ENCODE results near the gene PDGFRB.

PDGFRB gene

DNA sequence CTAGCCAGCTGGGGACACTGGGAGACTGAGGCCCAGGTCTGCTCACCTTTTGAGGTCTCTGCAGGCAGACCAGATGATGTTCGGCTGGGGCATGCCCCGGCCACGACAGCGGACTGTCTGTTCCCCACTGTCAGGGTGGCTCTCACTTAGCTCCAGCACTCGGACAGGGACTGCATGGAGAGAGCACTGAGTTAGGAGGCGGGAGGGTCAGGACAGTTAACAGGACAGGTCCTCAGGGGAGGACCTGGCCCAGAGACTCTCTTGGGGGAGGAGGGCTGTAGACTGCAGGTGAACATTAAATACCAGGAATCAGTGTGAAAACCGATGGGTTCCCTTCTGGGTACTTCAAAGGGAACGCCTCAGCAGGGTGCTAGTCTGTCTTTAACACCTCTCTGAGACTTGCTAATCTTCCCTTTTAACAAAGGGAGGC is 25.1 kb downstream of the PDGFRB start:
- DNase-seq (ENCODE audit: low read depth in 2 of 2) = no peak

DNA sequence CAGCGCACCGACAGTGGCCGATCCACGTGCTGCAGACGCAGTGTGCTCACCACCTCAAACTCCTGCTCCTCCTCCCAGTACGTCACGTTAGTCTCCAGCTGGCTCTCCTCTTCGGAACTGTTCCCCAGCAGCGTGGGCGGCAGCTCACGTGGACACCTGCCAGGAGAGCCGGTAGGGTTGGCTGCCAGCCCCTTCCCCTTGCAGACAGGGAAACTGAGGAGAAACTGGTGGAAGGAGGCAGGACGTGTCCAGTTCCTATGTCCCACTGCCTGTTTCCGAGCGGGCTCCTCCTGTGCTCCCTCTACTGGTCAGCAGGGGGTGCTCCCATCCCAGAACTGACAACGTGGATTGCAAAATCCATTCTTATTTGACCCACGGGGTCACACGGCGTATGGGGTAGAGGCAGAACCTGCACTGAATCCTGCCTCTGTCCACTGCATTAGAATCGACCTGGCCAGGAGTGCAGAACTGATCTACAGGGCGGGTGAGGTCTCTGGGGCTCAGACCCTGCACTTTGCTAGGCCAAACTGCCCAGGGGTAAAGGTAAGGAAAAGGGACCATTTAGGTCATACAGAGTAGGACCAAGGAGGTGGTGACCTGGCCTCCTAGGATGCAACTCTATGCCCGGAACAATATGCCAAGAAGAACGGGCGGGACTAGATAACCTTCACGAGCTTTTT is 25.7 kb downstream of the PDGFRB start:
- DNase-seq (ENCODE audit: low read depth in 2 of 2) = no peak

DNA sequence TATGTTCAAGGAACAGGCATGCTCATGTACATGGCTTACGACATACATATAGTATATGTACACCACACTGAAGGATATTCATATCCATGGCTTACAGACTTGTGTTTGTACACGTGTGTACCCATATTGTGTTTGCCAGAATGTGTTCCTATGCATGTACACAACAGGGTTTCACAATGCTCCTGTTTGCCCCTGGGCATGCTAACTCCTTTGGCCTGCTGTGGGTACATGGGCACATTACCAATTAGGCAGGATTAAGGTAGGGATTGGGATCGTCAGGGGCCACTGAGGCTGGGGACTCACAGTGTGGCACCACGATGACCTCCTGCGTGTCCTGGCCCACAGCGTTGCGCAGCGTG is 26.2 kb downstream of the PDGFRB start:
- DNase-seq (ENCODE audit: low read depth in 2 of 2) = no peak

DNA sequence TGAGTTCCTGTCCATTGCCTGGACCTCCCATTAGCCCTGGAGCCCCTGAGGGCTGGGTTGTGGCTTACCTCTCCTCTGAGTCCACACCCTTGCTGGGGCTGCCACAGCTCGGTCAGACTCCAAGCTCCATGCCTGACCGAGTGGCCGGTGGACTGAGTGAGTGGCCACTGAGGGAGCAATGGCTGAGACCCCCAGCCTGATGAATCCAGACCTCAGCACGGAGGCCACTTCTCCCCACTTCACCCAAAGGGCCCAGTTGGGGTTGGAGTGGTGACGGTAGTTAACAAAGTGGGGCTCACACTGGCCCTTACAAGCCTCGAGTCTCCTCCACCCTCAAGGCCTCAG is 28.8 kb downstream of the PDGFRB start:
- DNase-seq (ENCODE audit: low read depth in 2 of 2) = no peak

DNA sequence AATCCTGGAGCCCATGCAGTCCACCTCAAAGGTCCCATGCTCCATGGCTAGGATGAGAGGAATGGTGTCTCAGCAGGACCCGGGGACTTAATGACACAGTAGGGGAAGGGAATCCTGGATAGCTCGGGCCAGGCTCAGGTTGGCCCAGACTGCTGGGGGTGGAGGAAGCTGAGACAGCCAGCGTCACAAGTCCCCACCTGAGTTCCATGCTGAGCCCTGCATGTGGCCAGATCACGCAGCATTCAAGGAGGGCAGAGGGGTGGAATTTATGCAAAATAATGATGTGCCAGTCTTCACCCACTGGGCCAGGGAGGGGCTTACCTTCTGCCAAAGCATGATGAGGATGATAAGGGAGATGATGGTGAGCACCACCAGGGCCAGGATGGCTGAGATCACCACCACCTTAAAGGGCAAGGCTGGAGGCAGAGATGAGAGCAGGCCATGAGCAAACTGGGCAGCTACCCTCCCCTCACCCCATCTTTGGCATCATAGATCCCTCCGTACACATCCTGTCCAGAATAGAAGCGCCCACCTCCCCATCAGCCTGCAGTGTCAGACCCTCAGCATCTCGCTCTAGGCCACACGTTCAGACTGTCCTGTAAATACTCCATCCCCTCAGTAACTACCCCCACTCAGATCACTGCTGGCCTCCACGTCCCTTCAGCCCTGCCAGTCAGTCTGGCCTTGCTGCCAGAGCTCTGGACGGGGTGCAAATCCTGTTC is 29.3 kb downstream of the PDGFRB start:
- DNase-seq (ENCODE audit: low read depth in 2 of 2) = no peak

DNA sequence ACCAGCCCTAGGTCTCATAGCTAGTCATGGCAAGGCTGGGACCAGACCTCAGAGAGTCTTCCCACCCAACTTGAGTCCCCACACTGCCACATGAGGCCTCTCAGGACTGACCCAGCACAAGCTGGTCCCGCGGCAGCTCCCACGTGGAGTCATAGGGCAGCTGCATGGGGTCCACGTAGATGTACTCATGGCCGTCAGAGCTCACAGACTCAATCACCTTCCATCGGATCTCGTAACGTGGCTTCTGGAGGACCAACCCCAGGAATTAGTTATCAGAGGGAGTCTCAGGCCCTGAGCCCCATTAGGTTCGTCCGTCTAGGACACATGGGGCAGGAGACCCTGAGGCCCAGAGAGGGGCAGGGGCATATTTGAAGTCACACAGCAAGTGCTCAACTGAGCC is 30.3 kb downstream of the PDGFRB start:
- no peak for DNase-seq (ENCODE audit: low read depth in 2 of 2)

DNA sequence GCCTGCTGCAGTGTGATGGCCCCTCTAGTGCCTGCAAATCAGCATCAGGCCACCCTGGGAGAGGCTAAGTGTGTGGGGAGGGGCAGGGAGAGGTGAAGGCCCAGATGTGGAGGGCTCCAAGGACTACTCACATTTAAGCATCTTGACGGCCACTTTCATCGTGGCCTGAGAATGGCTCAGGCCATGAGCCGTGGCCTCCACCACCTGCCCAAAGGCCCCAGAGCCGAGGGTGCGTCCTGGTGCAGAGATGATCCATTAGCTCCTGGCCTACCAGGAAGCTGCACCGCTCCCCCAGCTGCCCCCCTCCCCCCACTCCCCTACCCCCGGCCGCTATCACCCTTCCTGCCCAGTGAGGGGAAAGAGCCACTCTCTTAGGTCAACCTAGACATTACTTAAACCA is 31.0 kb downstream of the PDGFRB start:
- DNase-seq (ENCODE audit: low read depth in 2 of 2) = no peak

DNA sequence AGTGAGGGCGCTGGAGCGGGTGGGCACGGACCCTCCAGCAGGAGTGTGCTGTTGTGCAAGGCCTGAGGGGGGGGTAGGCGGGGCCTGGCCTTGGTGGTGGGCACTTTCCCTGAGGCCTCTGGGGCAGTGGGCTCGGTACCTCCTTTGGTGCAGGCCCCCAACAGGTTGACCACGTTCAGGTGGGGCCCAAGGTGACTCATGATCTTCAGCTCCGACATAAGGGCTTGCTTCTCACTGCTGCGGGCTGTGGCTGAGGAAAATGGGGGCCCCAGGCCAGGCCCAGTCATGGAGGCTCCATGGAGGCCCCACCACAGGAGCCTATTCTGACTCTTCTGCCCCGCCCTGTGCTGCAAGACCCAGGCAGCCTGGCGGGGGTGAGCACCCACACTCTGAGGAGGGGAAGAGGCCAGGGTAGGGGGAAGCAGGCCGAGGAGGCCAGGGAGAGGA is 31.5 kb downstream of the PDGFRB start:
- DNase-seq (ENCODE audit: low read depth in 2 of 2) = no peak

DNA sequence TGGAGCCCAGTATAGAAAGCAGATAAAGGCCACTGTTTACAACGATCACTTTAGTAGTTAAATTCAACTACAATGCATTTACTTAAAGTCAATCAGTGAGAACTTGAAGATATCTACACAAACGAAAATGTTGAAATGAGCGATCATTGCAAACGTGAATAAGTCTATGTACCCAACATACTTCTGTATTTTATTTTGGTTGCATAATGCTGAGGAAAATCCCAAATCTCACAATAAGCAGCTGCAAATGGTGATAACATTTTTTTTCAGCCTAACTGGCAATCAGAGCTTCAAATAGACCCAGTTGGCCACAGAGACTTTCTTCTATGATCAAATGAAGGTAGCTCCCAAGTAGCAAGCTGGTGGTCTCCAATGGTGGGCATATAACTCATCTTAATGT is 32.1 kb downstream of the PDGFRB start:
- no peak for DNase-seq (ENCODE audit: low read depth in 2 of 2)

DNA sequence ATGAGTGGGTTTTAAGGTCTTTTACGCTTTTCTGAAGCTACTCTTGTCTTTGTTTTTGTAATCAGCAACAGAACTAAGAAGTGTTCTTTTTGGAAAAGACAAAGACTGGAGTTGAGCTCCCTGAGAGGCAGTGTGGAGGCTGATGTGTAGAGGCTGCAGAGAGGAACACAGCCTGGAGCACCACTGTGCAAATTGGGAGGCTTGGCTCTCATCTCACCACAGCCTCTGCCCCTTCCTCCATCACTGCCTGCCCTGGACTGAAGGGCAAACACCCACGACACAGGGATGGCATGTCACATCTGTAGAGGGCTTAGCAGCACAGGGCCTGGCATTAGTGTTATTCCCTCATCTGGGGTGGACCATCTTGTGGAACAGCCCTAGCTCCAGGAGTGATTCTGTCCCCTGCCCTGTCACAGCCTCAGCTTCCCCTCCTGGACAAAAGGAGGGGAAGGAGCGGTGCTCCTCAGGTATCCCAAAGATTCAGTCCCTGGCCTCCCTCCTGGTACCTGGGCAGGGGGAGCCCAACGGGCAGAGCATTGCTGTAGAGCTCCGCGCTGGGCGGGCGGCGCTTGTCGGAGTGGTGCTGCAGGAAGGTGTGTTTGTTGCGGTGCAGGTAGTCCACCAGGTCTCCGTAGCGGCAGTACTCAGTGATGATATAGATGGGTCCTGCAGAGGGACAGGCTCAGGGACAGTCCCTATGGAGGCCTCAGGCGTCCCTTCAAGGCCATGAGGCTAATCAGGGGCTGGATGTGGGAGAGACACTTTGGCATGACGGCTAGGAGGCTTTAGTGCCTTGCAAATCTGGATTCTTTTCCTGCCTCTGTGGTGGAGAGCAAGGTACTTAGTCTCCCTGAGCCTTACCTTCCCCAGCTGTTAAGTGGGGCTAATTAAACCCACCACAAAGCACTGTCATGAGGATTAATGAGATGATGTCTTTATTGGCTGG is 32.8 kb downstream of the PDGFRB start:
- no peak for DNase-seq (ENCODE audit: low read depth in 2 of 2)

DNA sequence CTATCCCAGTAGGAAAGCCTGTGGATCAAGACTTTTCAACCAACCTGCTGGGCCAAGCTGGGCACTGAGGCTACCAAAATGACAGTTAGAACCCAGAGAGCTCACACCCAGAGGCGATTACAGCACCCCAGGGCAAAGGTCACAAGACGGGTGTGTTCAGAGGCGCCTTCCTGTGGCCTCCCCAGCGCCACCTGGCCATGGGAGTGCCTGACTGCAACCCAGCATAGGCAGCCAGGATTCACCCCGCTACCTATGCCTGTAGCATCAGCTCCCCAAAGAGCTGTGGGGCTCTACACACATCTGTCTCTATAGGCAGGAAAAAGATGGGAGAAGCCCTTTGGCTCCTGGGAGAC is 33.5 kb downstream of the PDGFRB start:
- DNase-seq (ENCODE audit: low read depth in 2 of 2) = no peak

DNA sequence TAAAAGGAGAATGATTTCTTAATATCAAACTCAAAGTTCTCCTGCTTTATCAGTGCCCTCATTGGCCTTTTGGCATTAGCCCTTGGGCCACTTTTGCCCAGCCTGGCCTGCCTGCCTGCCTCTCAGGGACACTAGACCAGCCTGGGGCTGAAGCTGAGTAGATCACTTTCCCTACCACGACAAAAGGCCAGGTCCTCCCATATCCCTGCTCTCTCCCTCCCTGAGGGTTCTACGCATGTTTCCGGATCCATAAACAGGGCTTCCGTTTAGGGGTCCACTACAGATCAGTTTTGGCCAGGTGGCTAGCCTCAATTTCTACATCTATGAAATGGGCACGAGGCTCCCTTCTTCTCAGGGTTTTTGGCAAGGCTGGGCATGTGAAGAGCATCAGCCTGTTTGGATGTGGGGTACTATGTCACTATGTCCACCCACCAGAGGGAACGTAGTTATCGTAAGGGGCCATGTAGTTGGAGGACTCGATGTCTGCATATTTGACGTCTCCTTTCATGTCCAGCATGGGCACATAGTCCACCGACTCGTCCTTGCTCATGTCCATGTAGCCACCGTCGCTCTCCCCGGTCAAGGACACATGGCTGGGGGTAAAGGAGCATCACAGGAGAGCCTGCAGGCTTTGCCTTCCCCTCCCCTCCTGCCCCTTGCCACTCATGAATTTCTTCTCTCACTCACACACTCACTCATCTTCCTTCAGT is 34.0 kb downstream of the PDGFRB start:
- DNase-seq (ENCODE audit: low read depth in 2 of 2) = no peak

DNA sequence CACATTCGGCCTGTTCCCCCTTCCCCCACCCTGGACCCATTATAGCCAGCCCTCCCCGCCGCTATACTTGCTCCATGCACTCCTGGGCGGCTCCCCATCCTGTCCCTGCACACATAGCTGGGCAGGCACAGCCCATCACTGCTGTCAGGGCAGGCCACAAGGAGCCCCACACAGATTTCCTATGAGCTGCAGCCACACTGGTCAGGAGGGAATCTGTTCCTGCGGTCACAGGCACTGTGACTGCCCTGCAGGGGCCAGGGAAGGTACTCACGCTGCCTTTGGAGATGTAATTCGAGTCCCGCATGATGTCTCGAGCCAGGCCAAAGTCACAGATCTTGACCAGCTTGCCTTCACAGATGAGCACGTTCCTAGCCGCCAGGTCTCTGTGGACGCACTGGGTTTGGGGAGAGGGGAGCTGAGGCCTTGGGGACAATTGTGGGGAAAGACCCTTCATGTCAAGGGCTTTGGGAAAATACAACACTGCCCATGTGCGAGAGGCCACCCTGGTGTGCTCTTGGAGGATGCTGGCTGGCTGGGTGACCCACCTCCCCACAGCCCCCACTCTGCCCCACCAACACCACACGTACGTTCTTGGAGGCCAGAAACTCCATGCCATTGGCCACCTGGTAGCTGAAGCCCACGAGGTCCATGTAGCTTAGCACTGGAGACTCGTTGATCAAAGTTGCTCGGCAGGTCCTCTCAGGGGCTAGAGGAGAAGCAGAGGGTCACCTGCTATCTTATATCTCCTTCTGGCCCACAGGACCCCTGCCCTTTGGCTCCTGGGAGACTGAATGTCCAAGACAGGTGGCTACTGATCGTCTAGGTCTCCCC is 34.8 kb downstream of the PDGFRB start:
- DNase-seq (ENCODE audit: low read depth in 2 of 2) = no peak

DNA sequence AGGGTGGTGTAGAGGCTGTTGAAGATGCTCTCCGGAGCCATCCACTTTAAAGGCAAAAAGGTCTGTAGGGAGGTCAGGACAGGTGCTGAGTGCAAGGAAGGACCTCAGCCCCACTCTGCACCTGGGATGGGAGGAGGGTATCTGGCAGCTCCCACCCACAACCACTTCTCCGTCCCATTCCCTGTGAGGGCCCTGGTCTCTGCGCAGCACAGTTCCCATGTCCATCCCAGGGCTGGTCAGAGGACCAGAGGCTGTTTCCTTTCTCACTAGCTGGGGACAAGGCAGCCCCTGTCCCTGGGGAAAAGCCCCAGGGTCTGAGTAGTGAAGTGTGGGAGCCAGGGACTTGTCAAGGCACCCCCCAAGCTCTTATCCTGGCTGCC is 35.6 kb downstream of the PDGFRB start:
- DNase-seq (ENCODE audit: low read depth in 2 of 2) = no peak

DNA sequence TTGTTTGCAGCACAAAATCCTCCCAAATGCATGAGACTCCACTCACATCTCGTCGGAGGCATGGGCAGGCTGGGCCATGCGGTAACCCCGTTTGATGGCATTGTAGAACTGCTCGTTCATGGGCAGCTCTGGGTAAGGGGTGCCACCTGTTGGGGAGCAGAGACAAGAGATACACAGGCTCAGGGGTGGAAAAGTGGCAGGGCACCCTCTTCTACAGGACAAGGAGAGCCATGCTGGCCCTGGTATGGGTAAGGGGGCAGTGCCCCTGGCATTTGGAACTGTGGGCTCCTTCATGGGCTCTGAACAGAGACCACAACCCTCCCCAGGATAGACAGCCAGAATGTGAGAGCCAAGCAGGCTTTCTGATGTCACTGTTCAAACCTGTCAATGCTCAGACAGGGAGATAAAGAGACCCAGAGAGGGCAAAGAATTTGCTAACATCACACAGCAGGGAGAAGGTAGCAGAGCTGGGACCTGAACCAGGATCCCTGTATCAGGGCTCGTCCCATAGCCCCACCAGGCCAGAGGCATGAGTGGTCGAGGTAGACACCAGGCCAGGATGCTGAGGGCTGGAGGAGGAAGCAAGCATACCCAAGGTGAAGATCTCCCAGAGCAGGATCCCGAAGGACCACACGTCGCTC is 36.1 kb downstream of the PDGFRB start:
- no peak for DNase-seq (ENCODE audit: low read depth in 2 of 2)

DNA sequence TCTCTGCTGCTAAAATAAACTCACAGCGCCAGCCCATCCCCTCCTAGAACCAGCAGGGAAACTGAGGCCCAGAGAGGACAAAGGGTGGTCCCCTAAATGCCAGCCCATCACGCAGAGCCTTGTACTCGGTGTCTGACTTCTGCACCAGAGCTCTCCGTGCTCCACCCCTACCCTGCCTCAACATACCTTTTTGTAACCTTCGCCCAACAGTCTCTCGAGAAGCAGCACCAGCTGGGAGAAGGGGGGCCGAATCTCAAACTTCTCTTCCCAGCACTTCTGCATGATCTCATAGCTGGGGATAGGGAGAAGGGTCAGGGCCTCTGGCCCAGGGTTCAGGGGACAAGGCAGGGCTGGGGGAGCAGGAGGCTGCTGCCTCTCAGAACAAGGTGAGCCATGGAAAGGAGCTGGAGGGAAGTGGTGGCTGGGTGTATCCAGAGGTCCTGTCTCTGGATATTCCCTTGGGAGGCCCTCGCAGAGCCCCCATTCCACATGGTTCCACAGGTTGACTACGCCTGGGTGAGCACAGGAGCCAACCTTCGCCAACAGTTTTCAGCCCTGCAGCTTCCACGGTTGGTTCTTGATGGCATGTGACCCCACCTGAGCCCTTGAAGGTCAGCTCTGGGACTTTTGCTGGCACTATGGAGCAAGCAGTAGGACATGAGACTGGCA is 37.0 kb downstream of the PDGFRB start:
- DNase-seq (ENCODE audit: low read depth in 2 of 2) = no peak

DNA sequence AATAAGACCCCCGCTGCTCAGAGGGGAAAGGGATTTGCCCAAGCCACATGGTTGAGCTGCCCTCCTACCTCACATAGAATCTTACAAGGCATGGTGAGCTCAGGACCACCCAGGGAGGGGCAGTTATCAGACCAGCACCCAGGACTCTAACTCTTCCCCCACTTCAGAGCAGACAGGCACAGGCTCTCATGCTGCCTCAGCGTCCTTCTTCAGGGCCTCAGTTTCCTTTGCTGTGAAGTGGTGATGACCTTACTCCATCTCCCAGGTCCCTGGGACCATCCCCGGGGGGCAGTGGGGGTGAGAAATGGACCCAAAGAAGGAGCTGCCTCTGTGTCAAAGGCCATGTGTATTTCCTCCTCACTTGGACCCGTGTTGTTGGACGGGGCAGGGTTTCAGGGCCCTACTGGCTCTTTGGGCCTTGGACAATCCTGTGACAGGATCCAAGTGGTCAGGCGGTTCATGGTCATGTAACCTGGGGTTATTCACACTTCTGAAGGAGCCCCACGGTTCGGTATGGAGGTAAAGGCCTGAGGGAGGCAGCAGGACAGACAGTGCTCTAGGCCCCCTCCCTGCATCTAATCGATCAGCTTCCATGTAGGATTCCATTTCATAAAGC is 37.6 kb downstream of the PDGFRB start:
- DNase-seq (ENCODE audit: low read depth in 2 of 2) = no peak

DNA sequence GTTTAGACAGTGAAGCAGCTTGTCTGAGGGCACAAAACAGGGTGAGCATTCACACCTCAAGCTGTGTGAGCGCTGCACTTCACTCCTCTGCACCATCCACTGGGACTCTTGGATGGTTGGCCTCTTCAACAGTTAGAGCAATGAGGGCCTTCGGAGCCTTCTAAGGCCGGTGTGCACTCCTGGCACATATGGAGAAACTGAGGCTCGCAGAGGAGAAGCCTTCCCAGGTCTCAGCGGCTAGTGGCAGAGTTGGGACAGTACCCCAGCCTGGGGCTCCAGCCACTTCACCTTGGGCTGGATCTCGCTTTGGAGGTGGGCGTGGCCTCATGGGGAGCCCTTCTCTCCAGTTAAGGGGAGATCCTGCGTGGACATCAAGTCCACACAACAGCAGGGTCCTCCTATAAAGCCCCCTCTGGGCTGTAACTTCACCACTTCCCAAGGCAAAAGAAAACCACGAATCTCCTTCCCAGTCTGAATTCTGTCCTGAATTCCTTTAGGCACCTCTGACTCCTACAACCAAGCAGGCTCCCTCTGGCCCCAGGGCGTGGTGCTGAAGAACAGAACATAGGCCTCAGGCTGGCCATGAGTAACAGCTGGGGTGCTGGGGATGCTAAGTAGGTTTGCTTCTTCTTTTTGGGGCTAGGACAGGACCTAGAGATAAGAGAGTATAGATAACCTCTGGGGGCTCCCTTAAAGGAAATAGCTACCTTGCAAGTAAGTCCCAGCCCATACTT is 38.8 kb downstream of the PDGFRB start:
- DNase-seq (ENCODE audit: low read depth in 2 of 2) = no peak

DNA sequence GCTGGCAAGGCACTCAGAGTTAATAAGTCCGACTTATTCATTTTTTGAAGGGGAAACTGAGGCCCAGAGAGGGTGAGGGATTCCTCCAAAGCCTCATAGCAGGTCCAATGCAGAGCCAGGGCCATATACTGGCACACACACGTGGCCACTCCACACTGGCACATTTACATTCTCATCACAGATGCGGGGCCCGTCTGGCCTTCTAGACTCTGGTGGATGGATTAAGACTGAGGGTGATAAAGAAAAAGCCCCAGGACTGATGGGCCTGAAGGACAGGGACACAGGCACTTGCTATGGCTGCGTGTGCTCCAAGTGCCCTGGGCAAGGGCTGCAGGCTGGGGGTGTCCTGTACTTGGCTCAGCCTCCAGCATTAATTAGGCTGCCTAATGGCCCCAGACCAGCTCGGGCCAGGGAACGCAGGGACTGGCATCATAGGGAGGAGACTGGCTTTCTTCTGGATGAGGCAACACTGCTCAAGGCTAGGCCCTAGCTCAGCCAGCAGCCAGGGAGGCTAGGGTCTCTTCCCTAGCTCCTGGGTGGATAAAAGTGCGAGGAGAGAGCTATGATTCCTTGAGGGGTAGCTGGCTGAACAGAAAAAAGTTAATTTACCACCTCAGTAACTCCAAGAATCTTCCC is 40.8 kb downstream of the PDGFRB start:
- no peak for DNase-seq (ENCODE audit: low read depth in 2 of 2)

Measured in fibroblast of skin of left quadriceps (primary cell).